Liver (tissue), 9 donors: ENCODE measurements around the gene SLC35A2. TPM values are rescaled to one million over a fixed set of nuclear protein-coding genes. Genes with fewer than 3 reads are reported as not detected.

Experiments
- DNase-seq: peaks from one replicate; pipeline ENCODE4 v3.0.0-alpha.2; 2017; ENCODE audit warnings: low spot score
- H3K27ac ChIP-seq, 2 donors: one replicate each; pipeline ENCODE4 v1.7.0; 2013; ENCODE audit warnings: inconsistent platforms in 2 of 2, low read length in 2 of 2, control low read depth in 1 of 2, low read depth in 1 of 2, mild to moderate bottlenecking in 1 of 2
- H3K27me3 ChIP-seq, 4 donors: one replicate each; pipeline versions ENCODE4 v1.6.1 to v1.7.0; 2013; ENCODE audit warnings: low read length in 3 of 4, inconsistent platforms in 1 of 4, mild to moderate bottlenecking in 1 of 4, moderate library complexity in 1 of 4; ENCODE audit not compliant: control insufficient read depth in 4 of 4, insufficient read depth in 4 of 4
- H3K36me3 ChIP-seq, 4 donors: one replicate each; pipeline versions ENCODE4 v1.6.1 to v1.7.0; 2013; ENCODE audit warnings: low read length in 3 of 4, mild to moderate bottlenecking in 3 of 4, low read depth in 1 of 4, moderate library complexity in 1 of 4; ENCODE audit not compliant: control insufficient read depth in 4 of 4, insufficient read depth in 3 of 4
- H3K4me1 ChIP-seq, 4 donors: one replicate each; pipeline versions ENCODE4 v1.6.1 to v1.7.0; 2013; ENCODE audit warnings: low read length in 3 of 4, mild to moderate bottlenecking in 3 of 4, moderate library complexity in 1 of 4; ENCODE audit not compliant: control insufficient read depth in 4 of 4, insufficient read depth in 4 of 4
- H3K4me3 ChIP-seq, 3 donors: one replicate each; pipeline versions ENCODE4 v1.6.1 to v1.7.0; 2013; ENCODE audit warnings: low read length in 3 of 3, control low read depth in 1 of 3, low read depth in 1 of 3, mild to moderate bottlenecking in 1 of 3
- H3K9ac ChIP-seq, 2 donors: one replicate each; pipeline ENCODE4 v1.7.0; 2013; ENCODE audit warnings: low read length in 2 of 2, mild to moderate bottlenecking in 2 of 2, moderate library complexity in 2 of 2, control low read depth in 1 of 2, low read depth in 1 of 2
- H3K9me3 ChIP-seq, 4 donors: one replicate each; pipeline versions ENCODE4 v1.6.1 to v1.7.0; 2013; ENCODE audit warnings: low read length in 3 of 4; ENCODE audit not compliant: control insufficient read depth in 4 of 4
- HNF4A ChIP-seq, 2 donors: conservative IDR thresholded peaks; 2 replicates each; pipeline ENCODE4 v1.6.1; 2016; ENCODE audit warnings: antibody characterized with exemption in 2 of 2, mild to moderate bottlenecking in 2 of 2
- JUND ChIP-seq, 2 donors: IDR thresholded peaks; 2 replicates each; pipeline ENCODE4 v1.6.1; 2016; ENCODE audit warnings: antibody characterized with exemption in 2 of 2
- RXRA ChIP-seq, 2 donors: IDR thresholded peaks; 2 replicates each; pipeline ENCODE4 v1.6.1; 2017 to 2018; ENCODE audit warnings: antibody characterized with exemption in 2 of 2, mild to moderate bottlenecking in 1 of 2
- YY1 ChIP-seq: IDR thresholded peaks from 2 replicates; pipeline ENCODE4 v1.6.1; 2016; ENCODE audit warnings: antibody characterized with exemption, mild to moderate bottlenecking
- WGBS: extraction: QIAGEN DNeasy Blood & Tissue Kit; methylation state at CpG from one replicate; pipeline ENCODE4 v1.1.7; 2013; 5-methylcytosine and 5-hydroxymethylcytosine counted together
- polyA plus RNA-seq, 2 donors: library from polyadenylated mRNA; stranded (reverse) in 1 of 2; unstranded in 1 of 2; fragments of 200-250 nt in 1 of 2; fragments of >200 nt in 1 of 2; fragmentation: Nextera tagmentation in 1 of 2; extraction: Ambion mirVana in 1 of 2; gene quantifications; one replicate each; pipeline versions ENCODE4 v1.2.1 to v1.2.3, GENCODE V29; 2013 to 2015
- total RNA-seq, 2 donors: library from RNA; depleted of rRNA; stranded (reverse); fragments of >200 nt; gene quantifications; one replicate each; pipeline ENCODE4 v1.2.3, GENCODE V29; 2014
- TF ChIP-seq, protein P1 (sequence below): IDR thresholded peaks from 2 replicates; pipeline ENCODE4 v1.6.1; 2016; ENCODE audit warnings: antibody characterized with exemption
- TF ChIP-seq, protein P2 (sequence below): IDR thresholded peaks from 2 replicates; pipeline ENCODE4 v1.6.1; 2016; ENCODE audit warnings: antibody characterized with exemption
- TF ChIP-seq, protein P3 (sequence below): IDR thresholded peaks from 2 replicates; pipeline ENCODE4 v1.6.1; 2016; ENCODE audit warnings: antibody characterized with exemption
- donor health status: healthy.
- donor health status: healthy.
- donor health status: healthy.
- donor health status: healthy.
- donor health status: healthy.

The SLC35A2 gene
- total and polyA plus RNA-seq, 4 donors, result 10.0 to 26.9 (median 14.4) TPM

DNA sequence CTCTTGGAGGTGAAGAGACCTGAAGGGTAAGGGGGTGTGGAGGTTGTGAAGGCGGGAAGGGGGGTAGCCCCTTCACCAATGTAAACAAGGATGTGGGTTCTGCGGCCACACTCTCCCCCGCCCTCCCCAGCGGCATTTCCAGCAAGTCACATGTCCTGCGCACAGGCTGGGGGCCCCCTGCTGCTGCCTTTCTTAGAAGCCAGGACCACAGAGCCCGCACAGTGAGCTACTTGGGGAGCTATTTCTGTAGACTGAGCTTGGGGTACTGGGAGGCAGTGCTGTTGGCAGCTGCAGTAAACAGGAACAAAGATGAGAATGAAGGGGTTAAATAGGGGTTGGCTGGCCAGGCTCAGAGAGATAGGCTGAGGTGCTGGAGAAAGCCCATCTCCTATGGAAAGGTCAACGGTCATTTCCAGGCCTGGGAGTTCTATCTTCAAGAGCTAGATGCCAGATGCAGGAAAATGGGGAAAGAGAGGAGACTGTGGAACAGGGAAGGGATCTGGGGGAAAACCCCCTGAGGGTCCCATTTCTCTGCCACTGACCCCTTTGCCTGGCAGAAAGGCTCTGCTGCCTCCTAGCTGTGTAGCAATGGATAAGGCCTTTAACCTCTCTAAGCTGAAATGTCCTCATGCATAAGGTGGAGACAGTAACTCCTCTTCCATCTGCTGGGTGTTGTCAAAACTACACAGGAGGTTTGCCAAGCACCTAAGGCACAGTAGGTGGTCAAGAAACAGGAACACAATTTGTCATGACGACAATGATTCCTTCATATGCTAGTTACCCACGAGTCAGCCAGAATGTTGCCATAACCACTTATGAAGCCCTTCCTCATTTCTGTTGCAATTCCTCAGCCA, 25.8 kb upstream of the SLC35A2 start (continued):
- TF ChIP-seq, protein P1, sequence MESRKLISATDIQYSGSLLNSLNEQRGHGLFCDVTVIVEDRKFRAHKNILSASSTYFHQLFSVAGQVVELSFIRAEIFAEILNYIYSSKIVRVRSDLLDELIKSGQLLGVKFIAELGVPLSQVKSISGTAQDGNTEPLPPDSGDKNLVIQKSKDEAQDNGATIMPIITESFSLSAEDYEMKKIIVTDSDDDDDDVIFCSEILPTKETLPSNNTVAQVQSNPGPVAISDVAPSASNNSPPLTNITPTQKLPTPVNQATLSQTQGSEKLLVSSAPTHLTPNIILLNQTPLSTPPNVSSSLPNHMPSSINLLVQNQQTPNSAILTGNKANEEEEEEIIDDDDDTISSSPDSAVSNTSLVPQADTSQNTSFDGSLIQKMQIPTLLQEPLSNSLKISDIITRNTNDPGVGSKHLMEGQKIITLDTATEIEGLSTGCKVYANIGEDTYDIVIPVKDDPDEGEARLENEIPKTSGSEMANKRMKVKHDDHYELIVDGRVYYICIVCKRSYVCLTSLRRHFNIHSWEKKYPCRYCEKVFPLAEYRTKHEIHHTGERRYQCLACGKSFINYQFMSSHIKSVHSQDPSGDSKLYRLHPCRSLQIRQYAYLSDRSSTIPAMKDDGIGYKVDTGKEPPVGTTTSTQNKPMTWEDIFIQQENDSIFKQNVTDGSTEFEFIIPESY, result no peak
- TF ChIP-seq YY1, result no peak
- TF ChIP-seq JUND (IDR thresholded peaks at IDR 0.05), result no peak

DNA sequence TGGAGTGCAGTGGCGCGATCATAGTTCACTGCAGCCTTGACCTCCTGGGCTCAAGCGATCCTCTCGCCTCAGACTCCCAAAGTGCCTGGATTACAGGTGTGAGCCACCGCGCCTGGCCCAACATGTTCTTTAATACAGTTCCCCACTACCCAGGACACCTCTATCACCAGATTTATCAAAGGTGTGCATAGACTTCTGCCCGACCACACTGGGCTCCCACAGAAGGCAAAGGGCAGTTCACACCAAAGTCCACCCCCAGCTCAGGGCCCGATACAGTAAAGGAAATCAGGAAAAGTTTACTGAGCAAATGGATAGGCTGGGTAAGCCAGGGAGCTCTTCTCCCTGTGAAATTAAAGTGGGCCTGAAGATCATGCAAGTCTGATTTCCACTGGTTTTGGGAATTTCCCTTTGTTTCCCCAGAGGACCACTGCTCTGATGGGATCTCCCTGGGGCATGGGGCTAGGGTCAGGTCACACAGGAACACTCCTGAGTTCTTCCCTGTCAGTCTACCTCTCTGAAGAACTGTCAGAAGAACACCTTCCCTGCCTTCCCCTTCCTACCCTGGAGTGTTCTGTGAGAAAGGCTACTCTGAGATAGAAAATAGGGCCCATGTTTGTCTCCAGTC, 25.1 kb upstream of the SLC35A2 start:
- Histone ChIP-seq H3K27ac (no peak overlapping the region), H3K4me1 (peaks cover 2 to 19% (median 6%) of the 10 kb centered on the region in 4 donors), H3K9ac (no peak overlapping the region), H3K9me3 (no peaks in the 10 kb centered on the region), H3K27me3 (no peaks in the 10 kb centered on the region), H3K4me3 (no peak overlapping the region), H3K36me3 (peaks cover 1 to 16% (median 6%) of the 10 kb centered on the region in 4 donors)
- 81% methylated on average over 8 of the region's 8 CpGs for WGBS
- peak in 1 of 2 donors; percentile 51 for TF ChIP-seq HNF4A (conservative IDR thresholded peaks at IDR 0.05)
- no peak for TF ChIP-seq RXRA (IDR thresholded peaks at IDR 0.05)
- DNase-seq, result no peak

DNA sequence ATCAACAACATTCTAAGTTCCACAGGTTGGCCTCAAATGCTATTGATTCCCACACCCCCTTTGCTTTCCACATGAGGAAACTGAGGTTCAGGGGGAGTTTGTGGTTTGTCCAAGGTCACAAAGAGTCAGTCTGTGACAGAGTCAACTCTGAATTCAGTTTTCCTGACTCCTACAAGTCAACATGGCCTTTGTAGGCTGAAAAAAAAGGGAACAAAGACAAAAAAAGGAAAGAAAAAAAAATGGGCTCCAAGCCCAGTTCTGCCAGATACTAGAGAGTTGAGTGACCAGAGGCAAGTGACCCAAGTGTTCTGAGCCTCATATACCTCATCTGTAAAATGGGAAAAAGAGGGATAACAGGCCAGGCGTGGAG, 23.8 kb upstream of the SLC35A2 start:
- Histone ChIP-seq H3K4me1 (peaks cover 0 to 10% (median 3%) of the 10 kb centered on the region in 4 donors), H3K9me3 (no peaks in the 10 kb centered on the region), H3K36me3 (peaks cover 1 to 19% (median 10%) of the 10 kb centered on the region in 4 donors), H3K4me3 (no peak overlapping the region), H3K9ac (no peak overlapping the region), H3K27ac (no peak overlapping the region), H3K27me3 (no peaks in the 10 kb centered on the region)
- DNase-seq, result no peak
- 92% methylated on average over 1 of the region's 1 CpG for WGBS
- TF ChIP-seq, protein P2, sequence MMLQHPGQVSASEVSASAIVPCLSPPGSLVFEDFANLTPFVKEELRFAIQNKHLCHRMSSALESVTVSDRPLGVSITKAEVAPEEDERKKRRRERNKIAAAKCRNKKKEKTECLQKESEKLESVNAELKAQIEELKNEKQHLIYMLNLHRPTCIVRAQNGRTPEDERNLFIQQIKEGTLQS, result no peak
- TF ChIP-seq, protein P1, result no peak
- TF ChIP-seq HNF4A (conservative IDR thresholded peaks at IDR 0.05) (no peak), RXRA (IDR thresholded peaks at IDR 0.05) (peak in 1 of 2 donors; percentile 8), JUND (IDR thresholded peaks at IDR 0.05) (no peak)
- TF ChIP-seq, protein P3, sequence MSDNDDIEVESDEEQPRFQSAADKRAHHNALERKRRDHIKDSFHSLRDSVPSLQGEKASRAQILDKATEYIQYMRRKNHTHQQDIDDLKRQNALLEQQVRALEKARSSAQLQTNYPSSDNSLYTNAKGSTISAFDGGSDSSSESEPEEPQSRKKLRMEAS, result no peak
